Neuron (in vitro differentiated cells): ENCODE measurements around the gene DPYSL3.
"Not testable (repeated sequence)": the region's sequence is repeated elsewhere in the genome, so short reads cannot be mapped to it uniquely, and the experiment has no call there.

ENCODE experiments used
- H2AFZ ChIP-seq: one replicate; pipeline ENCODE4 v1.6.1; 2013; ENCODE audit warnings: low read depth, mild to moderate bottlenecking, inconsistent platforms, low read length, moderate library complexity
- H3K27me3 ChIP-seq: one replicate; pipeline ENCODE4 v1.6.1; 2013; ENCODE audit warnings: low read length; ENCODE audit not compliant: insufficient read depth
- H3K36me3 ChIP-seq: one replicate; pipeline ENCODE4 v1.6.1; 2013; ENCODE audit warnings: low read length; ENCODE audit not compliant: insufficient read depth
- H3K4me1 ChIP-seq: one replicate; pipeline ENCODE4 v1.6.1; 2013; ENCODE audit warnings: low read length; ENCODE audit not compliant: insufficient read depth
- H3K4me3 ChIP-seq: 2 replicates; pipeline ENCODE4 v1.5.1; 2013; ENCODE audit warnings: mild to moderate bottlenecking, low read length, moderate library complexity
- H3K9me3 ChIP-seq: one replicate; pipeline ENCODE4 v1.6.1; 2013; ENCODE audit warnings: low read length

Gene DPYSL3

DNA sequence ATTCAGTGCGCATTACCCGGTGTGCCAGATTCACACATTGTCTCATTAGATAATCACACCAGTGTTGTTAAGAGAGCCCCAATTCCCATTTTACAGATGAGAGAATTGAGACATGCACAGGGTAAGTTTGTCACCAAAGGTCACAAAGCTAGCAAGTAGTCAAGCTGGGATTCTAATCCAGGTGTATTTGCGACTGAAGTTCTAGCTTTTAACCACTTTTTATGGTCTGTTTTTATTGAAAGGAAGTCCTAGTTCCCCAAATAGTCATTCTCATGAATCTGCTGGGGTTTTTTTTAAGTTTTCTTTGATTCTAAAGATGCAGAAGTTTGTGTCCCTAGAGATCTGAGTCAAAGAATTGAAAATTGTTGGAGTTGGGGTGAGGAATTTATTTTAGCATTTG is 136.5 kb downstream of the DPYSL3 start:
- H3K4me1 ChIP-seq, result no peaks in the 10 kb centered on the region
- peaks cover 5% of the 10 kb centered on the region for H3K36me3 ChIP-seq
- H3K9me3 ChIP-seq, result peaks cover 3% of the 10 kb centered on the region
- no peaks in the 10 kb centered on the region for H3K27me3 ChIP-seq
- no peak overlapping the region for H3K4me3 ChIP-seq
- H2AFZ ChIP-seq, result no peak overlapping the region

- Histone ChIP-seq H3K27me3 (no peaks in the 10 kb centered on the region), H3K9me3 (no peaks in the 10 kb centered on the region), H3K4me1 (no peaks in the 10 kb centered on the region)
Measured at GRCh38 chr5:147372191-147372590, 137.7 kb downstream of the DPYSL3 start.

DNA sequence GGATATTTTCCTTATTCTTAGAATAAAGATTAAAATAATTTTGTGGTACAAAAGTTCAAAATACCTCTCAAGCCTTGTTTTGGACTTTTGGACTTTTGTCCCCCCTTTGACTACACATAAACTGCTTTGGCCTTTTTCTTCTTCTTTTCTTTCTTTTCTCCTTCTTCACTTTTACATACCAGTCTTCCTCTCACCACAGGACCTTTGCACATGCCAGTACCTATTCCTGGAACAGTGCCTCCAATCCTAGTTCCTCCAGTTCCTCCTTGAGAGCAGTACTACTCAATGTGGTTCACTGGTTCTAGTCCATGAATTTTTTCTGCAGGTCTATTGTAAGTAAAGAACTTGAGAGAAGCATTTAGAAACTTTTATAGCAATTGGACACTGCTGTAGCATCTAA is 138.6 kb downstream of the DPYSL3 start:
- Histone ChIP-seq H3K27me3 (no peaks in the 10 kb centered on the region), H2AFZ (no peak overlapping the region), H3K9me3 (no peaks in the 10 kb centered on the region), H3K36me3 (peaks cover 5% of the 10 kb centered on the region), H3K4me3 (no peak overlapping the region), H3K4me1 (no peaks in the 10 kb centered on the region)

More at GRCh38 chr5:147372191-147372590, 137.7 kb downstream of the DPYSL3 start:
- Histone ChIP-seq H3K36me3 (peaks cover 5% of the 10 kb centered on the region), H3K4me3 (no peak overlapping the region), H2AFZ (no peak overlapping the region)

GRCh38 chr5:147369742-147370374 is 140.0 kb downstream of the DPYSL3 start:
- Histone ChIP-seq H3K27me3 (no peaks in the 10 kb centered on the region), H3K4me1 (no peaks in the 10 kb centered on the region), H2AFZ (no peak overlapping the region), H3K36me3 (peaks cover 5% of the 10 kb centered on the region), H3K4me3 (no peak overlapping the region), H3K9me3 (no peaks in the 10 kb centered on the region)

- not testable (repeated sequence) for H3K9me3 ChIP-seq, H3K4me1 ChIP-seq, H3K27me3 ChIP-seq, H2AFZ ChIP-seq, H3K4me3 ChIP-seq, H3K36me3 ChIP-seq
Measured at GRCh38 chr5:147367381-147367780, 142.5 kb downstream of the DPYSL3 start.

- H3K36me3 ChIP-seq, result no peaks in the 10 kb centered on the region
- no peaks in the 10 kb centered on the region for H3K27me3 ChIP-seq
- no peaks in the 10 kb centered on the region for H3K9me3 ChIP-seq
- H3K4me3 ChIP-seq, result no peak overlapping the region
- no peak overlapping the region for H2AFZ ChIP-seq
- no peaks in the 10 kb centered on the region for H3K4me1 ChIP-seq
Measured at GRCh38 chr5:147361441-147362175, 148.3 kb downstream of the DPYSL3 start.

GRCh38 chr5:147360816-147361215 is 149.1 kb downstream of the DPYSL3 start:
- H3K27me3 ChIP-seq, result no peaks in the 10 kb centered on the region
- H3K9me3 ChIP-seq, result no peaks in the 10 kb centered on the region
- H2AFZ ChIP-seq, result no peak overlapping the region
- no peaks in the 10 kb centered on the region for H3K4me1 ChIP-seq
- H3K4me3 ChIP-seq, result no peak overlapping the region
- no peaks in the 10 kb centered on the region for H3K36me3 ChIP-seq

DNA sequence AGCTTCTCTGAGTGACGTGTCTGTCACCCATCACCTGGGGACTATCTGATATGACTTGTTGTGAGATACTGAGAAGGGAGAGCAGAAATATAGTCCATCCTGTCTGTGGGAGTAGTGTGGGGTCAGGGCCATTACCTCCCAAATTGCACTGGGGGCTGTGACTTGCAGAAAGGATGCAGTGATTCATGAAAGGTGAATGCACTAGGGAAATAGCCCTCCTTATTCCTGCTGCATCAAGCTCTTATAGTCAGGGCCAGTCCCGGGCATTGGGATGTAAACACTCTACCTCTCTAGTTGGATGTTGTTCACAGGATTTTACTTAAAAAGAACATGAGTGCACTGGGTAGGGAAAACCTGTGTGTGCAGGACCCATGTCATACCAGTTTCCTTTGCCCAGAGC is 150.3 kb downstream of the DPYSL3 start:
- no peaks in the 10 kb centered on the region for H3K9me3 ChIP-seq

DNA sequence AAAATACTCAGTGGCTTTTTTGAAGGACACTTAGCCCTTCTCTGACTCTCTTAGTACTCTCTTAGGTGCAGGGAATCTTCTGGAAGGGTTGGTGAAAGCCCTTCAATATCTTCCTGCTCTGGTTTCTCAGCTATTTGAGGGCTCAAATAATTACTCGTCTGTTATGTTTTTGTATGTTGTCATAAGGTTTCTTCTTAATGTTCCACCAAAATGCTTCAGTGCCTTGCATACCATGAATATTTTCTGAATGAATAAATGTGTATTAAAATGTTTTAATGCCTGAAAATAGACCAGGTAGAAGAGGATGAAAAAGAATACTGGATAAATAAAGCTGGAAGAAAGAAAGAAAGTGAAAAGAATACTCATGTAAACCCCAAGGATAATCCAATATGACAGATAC is 150.8 kb downstream of the DPYSL3 start:
- no peaks in the 10 kb centered on the region for H3K27me3 ChIP-seq
- H3K4me3 ChIP-seq, result no peak overlapping the region
- no peaks in the 10 kb centered on the region for H3K4me1 ChIP-seq
- no peaks in the 10 kb centered on the region for H3K36me3 ChIP-seq
- no peak overlapping the region for H2AFZ ChIP-seq
- no peaks in the 10 kb centered on the region for H3K9me3 ChIP-seq

More for the DNA sequence above, 150.3 kb downstream of the DPYSL3 start:
- Histone ChIP-seq H3K4me1 (no peaks in the 10 kb centered on the region), H3K27me3 (no peaks in the 10 kb centered on the region), H3K4me3 (no peak overlapping the region), H2AFZ (no peak overlapping the region), H3K36me3 (no peaks in the 10 kb centered on the region)

DNA sequence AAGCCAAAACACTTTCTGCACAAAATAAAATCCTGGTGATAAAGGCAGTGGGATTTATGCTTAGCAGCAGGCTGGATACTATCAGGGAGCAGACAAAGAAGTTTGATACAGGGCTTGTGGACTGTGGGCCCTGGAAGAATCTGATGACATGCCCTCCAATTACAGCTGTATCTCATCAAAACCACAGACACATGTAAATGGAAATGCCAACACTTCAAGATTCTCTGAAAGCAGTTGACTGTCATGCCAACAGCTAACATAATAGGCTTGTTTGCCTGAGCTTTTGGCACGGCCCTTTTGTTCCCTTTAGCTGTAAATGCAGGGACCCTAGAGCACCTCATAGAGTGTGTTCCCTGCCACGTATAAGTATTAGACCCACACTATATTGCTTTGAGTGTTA is 160.6 kb downstream of the DPYSL3 start:
- Histone ChIP-seq H3K4me3 (no peak overlapping the region), H3K27me3 (no peaks in the 10 kb centered on the region), H3K4me1 (no peaks in the 10 kb centered on the region), H2AFZ (no peak overlapping the region), H3K36me3 (no peaks in the 10 kb centered on the region), H3K9me3 (no peaks in the 10 kb centered on the region)

DNA sequence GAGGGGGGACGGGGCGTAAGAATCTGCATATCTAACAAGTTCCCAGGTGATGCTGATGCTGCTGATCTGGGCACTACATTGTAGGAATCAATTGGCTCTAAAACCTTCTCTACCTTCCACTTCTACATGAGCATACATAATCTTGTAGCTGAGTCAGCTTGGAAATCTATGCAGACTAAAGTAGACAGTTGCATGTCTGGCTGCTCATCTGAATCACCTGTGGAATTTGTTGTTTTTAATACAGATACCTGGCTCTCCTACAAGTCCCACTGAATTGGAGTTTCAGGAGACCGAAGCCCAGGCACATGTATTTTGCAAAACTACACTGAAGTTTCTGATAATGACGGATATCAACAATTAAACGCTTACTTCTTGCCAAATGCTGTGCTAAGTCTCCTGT is 161.4 kb downstream of the DPYSL3 start:
- Histone ChIP-seq H3K4me3 (no peak overlapping the region), H2AFZ (no peak overlapping the region), H3K36me3 (no peaks in the 10 kb centered on the region), H3K9me3 (no peaks in the 10 kb centered on the region), H3K27me3 (no peaks in the 10 kb centered on the region), H3K4me1 (no peaks in the 10 kb centered on the region)

DNA sequence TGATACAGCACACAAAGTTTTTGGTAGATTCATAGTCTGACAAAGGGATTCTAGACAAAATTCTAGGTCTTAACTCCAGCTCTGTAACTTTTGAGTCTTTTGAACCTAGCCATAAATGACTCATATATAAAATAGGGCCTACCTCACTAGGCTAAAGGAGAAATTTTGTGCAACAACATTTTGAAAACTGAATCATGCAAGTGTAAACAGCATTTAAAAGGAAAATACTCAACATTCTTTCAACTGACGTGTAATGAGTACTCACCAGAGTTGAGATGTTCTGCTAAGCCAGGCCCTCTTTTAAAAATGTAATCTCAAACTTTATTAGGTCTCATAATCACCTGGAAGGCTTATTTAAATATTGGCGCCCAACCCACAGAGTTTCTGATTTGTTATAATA is 161.8 kb downstream of the DPYSL3 start:
- H3K4me3 ChIP-seq, result no peak overlapping the region

GRCh38 chr5:147346006-147346561 is 163.8 kb downstream of the DPYSL3 start:
- no peaks in the 10 kb centered on the region for H3K36me3 ChIP-seq
- no peaks in the 10 kb centered on the region for H3K27me3 ChIP-seq
- H3K4me3 ChIP-seq, result no peak overlapping the region
- no peaks in the 10 kb centered on the region for H3K9me3 ChIP-seq
- no peak overlapping the region for H2AFZ ChIP-seq
- no peaks in the 10 kb centered on the region for H3K4me1 ChIP-seq

More for the DNA sequence above, 161.8 kb downstream of the DPYSL3 start:
- H3K27me3 ChIP-seq, result no peaks in the 10 kb centered on the region
- no peaks in the 10 kb centered on the region for H3K36me3 ChIP-seq
- no peaks in the 10 kb centered on the region for H3K4me1 ChIP-seq
- no peak overlapping the region for H2AFZ ChIP-seq
- H3K9me3 ChIP-seq, result no peaks in the 10 kb centered on the region
